ENCODE data around the gene MYH11. TPM values are rescaled to one million over a fixed set of nuclear protein-coding genes. Genes with fewer than 3 reads are reported as not detected.

The MYH11 gene
- total RNA-seq, 4 donors from 2014 or later = 22.4 to 206 (median 26.8) TPM

GRCh38 chr16:15898654-15899053 is 41.8 kb upstream of the MYH11 start:
- ATAC-seq (ENCODE audit: low FRiP score) (no peak), DNase-seq (ENCODE audit: low spot score) (no peak)
- TF ChIP-seq CTCF (IDR thresholded peaks at IDR 0.05) = no peak

- TF ChIP-seq CTCF (IDR thresholded peaks at IDR 0.05) = no peak
- DNase-seq (ENCODE audit: low spot score) = no peak
- ATAC-seq (ENCODE audit: low FRiP score) = no peak
These were observed 41.0 kb upstream of the MYH11 start for GRCh38 chr16:15897834-15898254.

GRCh38 chr16:15897121-15897780 is 40.4 kb upstream of the MYH11 start:
- ATAC-seq (ENCODE audit: low FRiP score) (no peak), DNase-seq (ENCODE audit: low spot score) (no peak)
- no peak for TF ChIP-seq CTCF (IDR thresholded peaks at IDR 0.05)

- no peak for TF ChIP-seq CTCF (IDR thresholded peaks at IDR 0.05)
- DNase-seq (ENCODE audit: low spot score) (no peak), ATAC-seq (ENCODE audit: low FRiP score) (no peak)
These were observed 37.9 kb upstream of the MYH11 start for GRCh38 chr16:15894571-15895374.

- ATAC-seq (ENCODE audit: low FRiP score) (no peak), DNase-seq (ENCODE audit: low spot score) (no peak)
- TF ChIP-seq CTCF (IDR thresholded peaks at IDR 0.05) = no peak
These were observed 34.7 kb upstream of the MYH11 start for GRCh38 chr16:15891508-15891907.

- DNase-seq (ENCODE audit: low spot score) = peak; percentile 99
- TF ChIP-seq CTCF (IDR thresholded peaks at IDR 0.05) = no peak
- ATAC-seq (ENCODE audit: low FRiP score) = peak; percentile 100
These were observed 31.5 kb upstream of the MYH11 start, which contains the start of gene CEP20 for GRCh38 chr16:15888072-15888976. Gene CEP20, minus strand, starts transcription at chr16:15888603. Its CDS starts 18 bp downstream, at chr16:15888585.

All from omental fat pad (tissue), 4 donors.